B cell (primary cell): ENCODE measurements around the gene DIO2. TPM values are rescaled to one million over a fixed set of nuclear protein-coding genes. Genes with fewer than 3 reads are reported as not detected.

Experiments used
- ATAC-seq: fragments of 200-7000 bp; cut with Tn5 transposase; one replicate; pipeline ENCODE4 v1.10.0; 2021; ENCODE audit warnings: low read depth, mild to moderate bottlenecking, moderate number of reproducible peaks, moderate library complexity
- CTCF ChIA-PET: fragments of 350-600 bp; sonication (Branson Sonifier 250); formaldehyde crosslinking; loops from one replicate; lab custom pipeline; 2021; ENCODE audit warnings: antibody characterized with exemption, inconsistent platforms; lab: Charles Lee
- POLR2A ChIA-PET: fragments of 350-600 bp; sonication (Branson Sonifier 250); formaldehyde crosslinking; loops from one replicate; lab custom pipeline; 2021; ENCODE audit warnings: antibody characterized with exemption; lab: Charles Lee
- DNase-seq: peaks from one replicate; pipeline ENCODE4 v3.0.0; 2013
- H2AFZ ChIP-seq: 2 replicates; pipeline ENCODE4 v1.6.1; 2012; ENCODE audit warnings: mild to moderate bottlenecking, low read depth, low read length; ENCODE audit not compliant: insufficient read depth, poor library complexity, severe bottlenecking
- H3K27ac ChIP-seq, 2 donors: 1 replicate in 1 of 2; 2 replicates in 1 of 2; pipeline ENCODE4 v1.5.1; 2012 to 2013; ENCODE audit warnings: low read length in 2 of 2, mild to moderate bottlenecking in 2 of 2, moderate library complexity in 1 of 2
- H3K27me3 ChIP-seq, 4 experiments: fragments of 200-600 bp in 1 of 4; sonication (generic) in 1 of 4; replicated peaks in 1 of 4; 1 replicate in 2 of 4; 2 replicates in 2 of 4; pipeline versions ENCODE4 v1.6.1 to v1.7.0; 2013 to 2016; ENCODE audit warnings: low read length in 3 of 4, mild to moderate bottlenecking in 2 of 4, mixed read lengths in 1 of 4, moderate library complexity in 1 of 4; ENCODE audit not compliant: insufficient read depth in 4 of 4, control insufficient read depth in 3 of 4; ENCODE audit errors: control extremely low read depth in 1 of 4
- H3K36me3 ChIP-seq, 2 experiments: replicated peaks in 1 of 2; 1 replicate in 1 of 2; 2 replicates in 1 of 2; pipeline versions ENCODE4 v1.6.1 to v1.7.1; 2013; ENCODE audit warnings: low read length in 1 of 2; ENCODE audit not compliant: insufficient read depth in 2 of 2, control insufficient read depth in 1 of 2; ENCODE audit errors: control extremely low read depth in 1 of 2, extremely low read depth in 1 of 2
- H3K4me1 ChIP-seq, 2 donors: fragments of 200-600 bp in 1 of 2; sonication (generic) in 1 of 2; 1 replicate in 1 of 2; 2 replicates in 1 of 2; pipeline versions ENCODE4 v1.5.1 to v1.6.1; 2013 to 2017; ENCODE audit warnings: low read length in 2 of 2; ENCODE audit not compliant: control insufficient read depth in 2 of 2, insufficient read depth in 2 of 2
- H3K4me2 ChIP-seq: replicated peaks from 2 replicates; pipeline ENCODE3; 2012; ENCODE audit warnings: mild to moderate bottlenecking, low read depth, low read length; ENCODE audit not compliant: poor library complexity, severe bottlenecking
- H3K4me3 ChIP-seq, 5 experiments: fragments of 200-600 bp in 1 of 5; sonication (generic) in 1 of 5; 1 replicate in 3 of 5; 2 replicates in 2 of 5; pipeline versions ENCODE4 v1.5.1 to v1.7.0; 2011 to 2016; ENCODE audit warnings: low read length in 4 of 5, mild to moderate bottlenecking in 4 of 5, low read depth in 2 of 5, control low read depth in 1 of 5, moderate library complexity in 1 of 5; ENCODE audit not compliant: insufficient read depth in 1 of 5; ENCODE audit errors: control extremely low read depth in 1 of 5, extremely low read depth in 1 of 5
- H3K79me2 ChIP-seq: fragments of 200-600 bp; sonication (generic); one replicate; pipeline ENCODE4 v1.6.0; 2016; ENCODE audit warnings: low read length; ENCODE audit not compliant: control insufficient read depth, insufficient read depth
- H3K9ac ChIP-seq: fragments of 200-600 bp; sonication (generic); 2 replicates; pipeline ENCODE4 v1.6.1; 2017; ENCODE audit warnings: mild to moderate bottlenecking, low read length, moderate library complexity
- H3K9me3 ChIP-seq, 3 donors: one replicate each; pipeline versions ENCODE4 v1.6.1 to v1.7.1; 2013; ENCODE audit warnings: low read length in 2 of 3; ENCODE audit not compliant: control insufficient read depth in 2 of 3, insufficient read depth in 1 of 3; ENCODE audit errors: control extremely low read depth in 1 of 3
- H4K20me1 ChIP-seq: 2 replicates; pipeline ENCODE4 v1.6.0; 2012; ENCODE audit warnings: mild to moderate bottlenecking, low read length; ENCODE audit not compliant: insufficient read depth, control insufficient read depth, poor library complexity, severe bottlenecking
- H3K27ac Mint-ChIP-seq: one replicate; pipeline ENCODE4 v1.8.0; 2021; ENCODE audit warnings: mixed read lengths
- H3K27me3 Mint-ChIP-seq: one replicate; pipeline ENCODE4 v1.8.0; 2021; ENCODE audit warnings: mixed read lengths
- H3K4me1 Mint-ChIP-seq: one replicate; pipeline ENCODE4 v1.8.0; 2021; ENCODE audit warnings: mixed read lengths
- H3K4me3 Mint-ChIP-seq: one replicate; pipeline ENCODE4 v1.8.0; 2021; ENCODE audit warnings: mixed read lengths
- H3K9me3 Mint-ChIP-seq: one replicate; pipeline ENCODE4 v1.8.0; 2022; ENCODE audit warnings: mixed read lengths; ENCODE audit not compliant: insufficient read depth
- CTCF ChIP-seq: fragments of 200-600 bp; IDR thresholded peaks from one replicate; pipeline ENCODE4 v1.8.0; 2022; ENCODE audit warnings: antibody characterized with exemption, mild to moderate bottlenecking
- EZH2 ChIP-seq: IDR thresholded peaks from 2 replicates; pipeline ENCODE4 v1.6.1; 2012; ENCODE audit warnings: borderline replicate concordance, low read depth, mild to moderate bottlenecking, moderate library complexity, low read length; ENCODE audit not compliant: insufficient read depth, poor library complexity, severe bottlenecking
- WGBS: methylation state at CpG from one replicate; pipeline ENCODE4 v1.1.5; 2013; ENCODE audit warnings: missing lambda C conversion rate; ENCODE audit not compliant: insufficient coverage; 5-methylcytosine and 5-hydroxymethylcytosine counted together
- intact Hi-C: fragments of 100-400 bp; cut with micrococcal nuclease; formaldehyde crosslinking; loops from one replicate; pipeline ENCODE4 v1.10.0; 2022
- polyA plus RNA-seq: library from polyadenylated mRNA; depleted of rRNA; stranded (reverse); fragments of >200 nt; gene quantifications from 2 replicates; pipeline ENCODE4 v1.2.3, GENCODE V29; 2012
- total RNA-seq, 2 donors: library from RNA; stranded (reverse); fragments of 120-200 nt in 1 of 2; gene quantifications; 1 replicate in 1 of 2; 2 replicates in 1 of 2; pipeline versions ENCODE4 v1.2.3 to v1.2.4, GENCODE V29; 2013 to 2022

The DIO2 gene
- total and polyA plus RNA-seq, 2 donors (not counting 1 experiment from before 2014, with no cell fraction given) = not detected

DNA sequence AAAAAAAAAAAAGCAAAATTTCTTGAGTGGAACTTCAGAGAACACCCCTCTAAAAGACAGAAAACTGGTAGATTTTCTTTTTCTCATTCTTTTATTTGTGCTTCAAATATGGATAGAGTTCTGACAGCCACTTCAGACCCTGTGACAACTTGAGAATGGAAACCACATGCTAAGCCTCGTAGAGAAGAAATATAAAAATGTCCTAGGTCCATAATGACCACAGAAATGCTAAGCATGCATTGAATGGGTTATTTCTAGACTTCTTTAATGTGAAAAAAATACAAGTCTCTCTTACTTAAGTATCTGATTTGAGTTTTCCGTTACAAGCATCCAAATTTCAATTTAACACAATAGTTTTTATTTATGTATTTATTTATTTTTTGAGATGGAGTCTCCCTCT, 28.3 kb upstream of the DIO2 start:
- no CpG with 5 or more reads among the region's 2 CpGs for WGBS
- POLR2A ChIA-PET = no interaction called here
- no peak overlapping the region for H3K4me3 Mint-ChIP-seq

GRCh38 chr14:80237143-80237542, 25.8 kb upstream of the DIO2 start:
- no peak for ATAC-seq
- H3K79me2 ChIP-seq = no peaks in the 10 kb centered on the region
- no peak overlapping the region for H2AFZ ChIP-seq
- no peaks in the 10 kb centered on the region for H3K4me1 ChIP-seq
- H3K36me3 ChIP-seq = no peaks in the 10 kb centered on the region
- Mint-ChIP-seq H3K9me3 (peaks cover 6% of the 10 kb centered on the region), H3K27me3 (no peaks in the 10 kb centered on the region), H3K4me3 (no peak overlapping the region), H3K27ac (no peak overlapping the region), H3K4me1 (no peaks in the 10 kb centered on the region)
- POLR2A ChIA-PET = no interaction called here
- DNase-seq = no peak
- H3K4me2 ChIP-seq = no peak overlapping the region
- TF ChIP-seq CTCF = no peak
- TF ChIP-seq EZH2 = no peak
- H3K9ac ChIP-seq = no peak overlapping the region
- no peaks in the 10 kb centered on the region for H3K27me3 ChIP-seq
- H3K9me3 ChIP-seq = peaks cover 3 to 14% (median 14%) of the 10 kb centered on the region in 3 donors
- WGBS = 100% methylated on average over 1 of the region's 3 CpGs
- no peak overlapping the region for H3K4me3 ChIP-seq
- H4K20me1 ChIP-seq = no peaks in the 10 kb centered on the region
- intact Hi-C loops = no loop called here
- H3K27ac ChIP-seq = no peak overlapping the region
- CTCF ChIA-PET = no interaction called here

More for the DNA sequence above, 28.3 kb upstream of the DIO2 start:
- ATAC-seq (no peak), DNase-seq (no peak)
- TF ChIP-seq EZH2 = no peak
- no peak for TF ChIP-seq CTCF
- no peaks in the 10 kb centered on the region for H4K20me1 ChIP-seq
- H3K4me2 ChIP-seq = no peak overlapping the region
- H3K4me3 ChIP-seq = no peak overlapping the region
- H3K36me3 ChIP-seq = no peaks in the 10 kb centered on the region
- Mint-ChIP-seq H3K9me3 (peaks cover 6% of the 10 kb centered on the region), H3K27me3 (no peaks in the 10 kb centered on the region), H3K27ac (no peak overlapping the region), H3K4me1 (no peaks in the 10 kb centered on the region)
- peaks cover 3 to 14% (median 14%) of the 10 kb centered on the region in 3 donors for H3K9me3 ChIP-seq
- H3K27ac ChIP-seq = no peak overlapping the region
- H3K4me1 ChIP-seq = no peaks in the 10 kb centered on the region
- CTCF ChIA-PET = no interaction called here
- no peaks in the 10 kb centered on the region for H3K27me3 ChIP-seq
- H3K9ac ChIP-seq = no peak overlapping the region
- no peaks in the 10 kb centered on the region for H3K79me2 ChIP-seq
- intact Hi-C loops = no loop called here
- no peak overlapping the region for H2AFZ ChIP-seq
